ENCODE results near the gene UBE2L3. TPM values are rescaled to one million over a fixed set of nuclear protein-coding genes. Genes with fewer than 3 reads are reported as not detected.
"Not testable (repeated sequence)": the region's sequence is repeated elsewhere in the genome, so short reads cannot be mapped to it uniquely, and the experiment has no call there.

Gene UBE2L3
- total and polyA plus RNA-seq, 8 donors, result 23.1 to 94.2 (median 50.7) TPM

DNA sequence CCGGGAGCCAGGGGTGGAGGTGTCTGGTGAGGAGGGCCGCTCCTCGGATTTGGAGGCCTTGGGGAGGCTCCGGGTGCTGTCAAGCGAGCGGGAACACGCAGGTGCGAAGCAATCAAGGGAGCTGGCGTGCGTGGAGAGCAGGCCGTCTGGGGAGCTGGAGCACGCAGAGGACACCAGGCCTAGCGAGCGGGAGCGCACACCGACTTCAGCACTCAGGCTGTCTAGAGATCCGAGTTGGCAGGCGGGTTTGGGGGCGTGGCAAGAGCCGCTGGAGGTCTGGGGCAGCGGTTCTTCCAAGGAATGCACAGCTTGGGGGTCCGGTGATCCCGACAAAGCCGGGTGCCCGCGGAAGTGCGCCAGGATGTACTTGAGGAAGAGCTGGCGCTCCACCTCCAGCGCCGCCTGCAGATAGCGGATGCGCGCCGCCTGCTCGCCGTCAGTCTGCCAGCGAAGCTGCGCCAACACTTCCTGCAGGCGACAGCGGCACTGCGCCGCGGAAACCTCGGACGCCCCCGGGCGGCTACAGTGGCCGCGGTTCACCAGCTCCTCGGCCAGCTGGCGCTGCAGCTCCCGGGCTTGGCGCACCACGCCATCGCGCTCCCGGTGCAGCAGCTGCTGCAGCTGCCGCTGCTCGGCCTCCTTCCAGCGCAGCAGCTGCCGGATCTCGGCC lies 17.4 kb upstream of the UBE2L3 start:
- H3K4me1 ChIP-seq; H3K27ac ChIP-seq; H3K36me3 ChIP-seq; H3K4me3 ChIP-seq; H3K27me3 ChIP-seq; intact Hi-C loops (cut with DNase I; ENCODE audit: low total_unique reads); DNase-seq; H3K9me3 ChIP-seq: not testable (repeated sequence)
- no CpG with 5 or more reads among the region's 62 CpGs for WGBS, 5 donors

DNA sequence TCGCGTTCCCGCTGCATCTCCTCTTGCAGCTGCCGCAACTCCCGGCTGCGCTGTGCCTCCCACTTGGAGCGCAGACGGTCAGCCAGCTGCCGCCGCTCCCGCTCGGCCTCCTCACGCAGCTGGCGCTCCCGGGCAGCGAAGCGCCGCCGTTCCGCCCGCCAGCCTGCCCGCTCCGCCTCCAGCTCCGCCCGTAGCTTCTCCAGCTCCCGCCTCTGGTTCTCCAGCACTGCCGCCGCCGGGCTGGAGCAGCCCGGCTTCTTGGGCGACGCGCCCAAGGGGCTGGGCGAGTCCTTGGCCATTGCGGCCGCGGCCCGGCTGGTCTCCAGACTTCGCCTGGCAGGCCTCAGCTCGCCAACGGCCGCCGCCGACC lies 16.9 kb upstream of the UBE2L3 start:
- intact Hi-C loops (cut with DNase I; ENCODE audit: low total_unique reads); H3K27me3 ChIP-seq; H3K4me1 ChIP-seq; H3K4me3 ChIP-seq; H3K36me3 ChIP-seq; H3K9me3 ChIP-seq; DNase-seq; H3K27ac ChIP-seq: not testable (repeated sequence)
- no CpG with 5 or more reads among the region's 44 CpGs for WGBS, 5 donors

DNA sequence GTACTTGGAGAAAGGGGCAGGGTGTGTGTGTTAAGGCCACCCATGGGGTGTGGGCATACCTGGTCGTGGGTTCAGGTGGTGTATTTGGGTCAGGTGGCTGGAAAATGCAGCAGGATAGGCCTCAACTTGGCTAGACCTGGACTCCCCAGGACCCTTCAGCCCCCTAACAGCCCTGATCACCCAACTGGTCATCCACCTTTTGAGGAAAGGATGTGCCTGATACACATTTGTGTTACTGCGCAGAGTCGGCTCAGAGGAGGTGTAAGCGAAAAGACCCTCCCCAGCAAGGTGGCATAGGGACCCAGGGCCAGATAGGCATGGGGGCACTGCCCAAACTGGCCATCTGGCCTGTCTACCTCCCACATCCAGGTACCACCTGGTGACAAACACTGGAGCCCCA lies 16.2 kb upstream of the UBE2L3 start, which contains the start of gene RIMBP3C:
TSS of gene RIMBP3C (minus strand) at position 101 of the 400 bp plus-strand sequence. CDS start 485 bp downstream, outside the sequence.
- DNase-seq; H3K4me1 ChIP-seq; intact Hi-C loops (cut with DNase I; ENCODE audit: low total_unique reads); H3K36me3 ChIP-seq; H3K27me3 ChIP-seq; H3K4me3 ChIP-seq; H3K9me3 ChIP-seq; H3K27ac ChIP-seq: not testable (repeated sequence)
- no CpG with 5 or more reads among the region's 4 CpGs for WGBS, 5 donors

GRCh38 chr22:21559345-21560125 lies 8.0 kb upstream of the UBE2L3 start:
- intact Hi-C loops (cut with DNase I; ENCODE audit: low total_unique reads), result not testable (repeated sequence)

DNA sequence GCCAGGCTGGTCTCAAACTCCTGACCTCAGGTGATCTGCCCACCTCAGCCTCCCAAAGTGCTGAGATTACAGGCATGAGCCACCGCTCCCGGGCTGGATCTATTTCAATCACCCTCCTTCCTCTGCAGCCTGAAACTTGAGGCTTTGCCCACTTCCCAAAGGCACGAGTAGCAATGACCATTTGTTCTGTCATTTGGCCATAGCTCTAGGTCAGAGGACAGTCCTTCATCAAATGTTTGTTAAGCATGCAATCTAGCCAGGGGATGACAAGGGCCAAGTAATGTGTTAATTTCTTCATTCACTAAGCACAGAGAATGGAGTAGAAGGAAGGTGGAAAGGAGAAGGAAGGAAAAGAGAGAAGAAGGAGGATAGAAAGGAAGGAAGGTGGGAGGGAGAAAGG lies 6.9 kb upstream of the UBE2L3 start:
- intact Hi-C loops (cut with DNase I; ENCODE audit: low total_unique reads); H3K9me3 ChIP-seq; H3K36me3 ChIP-seq; DNase-seq; H3K4me1 ChIP-seq; H3K27me3 ChIP-seq; H3K27ac ChIP-seq; H3K4me3 ChIP-seq: not testable (repeated sequence)
- WGBS, 5 donors, result 9% methylated on average over 1 of the region's 3 CpGs; no CpG with 5 or more reads in 4 of the 5 donors

More at GRCh38 chr22:21559345-21560125, 8.0 kb upstream of the UBE2L3 start:
- not testable (repeated sequence) for H3K27ac ChIP-seq, H3K36me3 ChIP-seq, H3K9me3 ChIP-seq, H3K4me1 ChIP-seq, H3K4me3 ChIP-seq, DNase-seq, H3K27me3 ChIP-seq
- WGBS, 5 donors, result 63 to 96% (median 72%) methylated on average over 4 to 8 of the region's 10 CpGs

- peaks cover 6 to 11% (median 7%) of the 10 kb centered on the region in 4 donors for H3K4me1 ChIP-seq
- intact Hi-C loops (cut with DNase I; ENCODE audit: low total_unique reads), result no loop called here
- no peak overlapping the region for H3K27ac ChIP-seq
- H3K4me3 ChIP-seq, result no peak overlapping the region
- H3K9me3 ChIP-seq, result no peaks in the 10 kb centered on the region
- TF ChIP-seq POLR2AphosphoS5 (IDR thresholded peaks at IDR 0.05) (no peak), POLR2A (IDR thresholded peaks at IDR 0.05) (no peak), EP300 (IDR thresholded peaks at IDR 0.05) (no peak)
- TF ChIP-seq, protein P1, sequence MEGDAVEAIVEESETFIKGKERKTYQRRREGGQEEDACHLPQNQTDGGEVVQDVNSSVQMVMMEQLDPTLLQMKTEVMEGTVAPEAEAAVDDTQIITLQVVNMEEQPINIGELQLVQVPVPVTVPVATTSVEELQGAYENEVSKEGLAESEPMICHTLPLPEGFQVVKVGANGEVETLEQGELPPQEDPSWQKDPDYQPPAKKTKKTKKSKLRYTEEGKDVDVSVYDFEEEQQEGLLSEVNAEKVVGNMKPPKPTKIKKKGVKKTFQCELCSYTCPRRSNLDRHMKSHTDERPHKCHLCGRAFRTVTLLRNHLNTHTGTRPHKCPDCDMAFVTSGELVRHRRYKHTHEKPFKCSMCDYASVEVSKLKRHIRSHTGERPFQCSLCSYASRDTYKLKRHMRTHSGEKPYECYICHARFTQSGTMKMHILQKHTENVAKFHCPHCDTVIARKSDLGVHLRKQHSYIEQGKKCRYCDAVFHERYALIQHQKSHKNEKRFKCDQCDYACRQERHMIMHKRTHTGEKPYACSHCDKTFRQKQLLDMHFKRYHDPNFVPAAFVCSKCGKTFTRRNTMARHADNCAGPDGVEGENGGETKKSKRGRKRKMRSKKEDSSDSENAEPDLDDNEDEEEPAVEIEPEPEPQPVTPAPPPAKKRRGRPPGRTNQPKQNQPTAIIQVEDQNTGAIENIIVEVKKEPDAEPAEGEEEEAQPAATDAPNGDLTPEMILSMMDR (IDR thresholded peaks at IDR 0.05), result no peak
- H3K27me3 ChIP-seq, result no peaks in the 10 kb centered on the region
- WGBS, 5 donors, result 89 to 97% (median 95%) methylated on average over 8 of the region's 8 CpGs
- no peak for DNase-seq
- H3K36me3 ChIP-seq, result no peaks in the 10 kb centered on the region
Measured at GRCh38 chr22:21563912-21564311, 3.6 kb upstream of the UBE2L3 start.

- peaks cover 11 to 16% (median 12%) of the 10 kb centered on the region in 4 donors for H3K4me1 ChIP-seq
- DNase-seq, result no peak
- WGBS, 5 donors, result 64 to 90% (median 87%) methylated on average over 4 to 6 of the region's 6 CpGs
- no peak overlapping the region for H3K27ac ChIP-seq
- intact Hi-C loops (cut with DNase I; ENCODE audit: low total_unique reads), result no loop called here
- TF ChIP-seq, protein P1 (IDR thresholded peaks at IDR 0.05), result no peak
- TF ChIP-seq EP300 (IDR thresholded peaks at IDR 0.05) (no peak), POLR2AphosphoS5 (IDR thresholded peaks at IDR 0.05) (no peak), POLR2A (IDR thresholded peaks at IDR 0.05) (no peak)
- H3K36me3 ChIP-seq, result no peaks in the 10 kb centered on the region
- H3K27me3 ChIP-seq, result no peaks in the 10 kb centered on the region
- no peak overlapping the region for H3K4me3 ChIP-seq
- no peaks in the 10 kb centered on the region for H3K9me3 ChIP-seq
Measured at GRCh38 chr22:21564411-21564810, 3.1 kb upstream of the UBE2L3 start.

All from stomach (tissue), 9 donors.